ENCODE results near the gene CD300LD.

The CD300LD gene

DNA sequence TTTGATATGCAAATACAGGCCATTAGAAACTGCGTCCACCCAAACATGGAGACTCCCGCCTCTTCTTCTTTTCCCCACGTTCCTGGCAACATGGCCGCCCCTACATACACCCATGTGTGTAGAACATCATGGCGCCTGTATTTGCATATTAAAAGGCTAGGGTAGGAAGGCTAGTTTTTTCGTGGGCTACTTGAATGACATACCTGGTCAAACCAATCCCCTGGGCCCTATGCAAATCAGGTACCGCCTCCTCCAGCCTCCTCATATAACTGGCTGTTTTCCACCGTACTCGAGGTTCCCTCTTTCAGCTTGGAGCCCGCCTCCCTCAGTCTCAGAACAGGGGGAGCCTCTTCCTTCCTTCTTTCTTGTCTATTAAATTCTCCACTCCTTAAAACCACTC, 60.0 kb downstream of the CD300LD start:
- no peak overlapping the region for H3K4me3 ChIP-seq (ENCODE audit: low read depth, low read length)
- in situ Hi-C loops (cut with HindIII; ENCODE audit: low sequenced_read_pairs), result no loop called here
- no peak for DNase-seq (ENCODE audit: low read depth, low spot score)
- TF ChIP-seq, protein P1, sequence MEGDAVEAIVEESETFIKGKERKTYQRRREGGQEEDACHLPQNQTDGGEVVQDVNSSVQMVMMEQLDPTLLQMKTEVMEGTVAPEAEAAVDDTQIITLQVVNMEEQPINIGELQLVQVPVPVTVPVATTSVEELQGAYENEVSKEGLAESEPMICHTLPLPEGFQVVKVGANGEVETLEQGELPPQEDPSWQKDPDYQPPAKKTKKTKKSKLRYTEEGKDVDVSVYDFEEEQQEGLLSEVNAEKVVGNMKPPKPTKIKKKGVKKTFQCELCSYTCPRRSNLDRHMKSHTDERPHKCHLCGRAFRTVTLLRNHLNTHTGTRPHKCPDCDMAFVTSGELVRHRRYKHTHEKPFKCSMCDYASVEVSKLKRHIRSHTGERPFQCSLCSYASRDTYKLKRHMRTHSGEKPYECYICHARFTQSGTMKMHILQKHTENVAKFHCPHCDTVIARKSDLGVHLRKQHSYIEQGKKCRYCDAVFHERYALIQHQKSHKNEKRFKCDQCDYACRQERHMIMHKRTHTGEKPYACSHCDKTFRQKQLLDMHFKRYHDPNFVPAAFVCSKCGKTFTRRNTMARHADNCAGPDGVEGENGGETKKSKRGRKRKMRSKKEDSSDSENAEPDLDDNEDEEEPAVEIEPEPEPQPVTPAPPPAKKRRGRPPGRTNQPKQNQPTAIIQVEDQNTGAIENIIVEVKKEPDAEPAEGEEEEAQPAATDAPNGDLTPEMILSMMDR (IDR thresholded peaks at IDR 0.05; ENCODE audit: low read depth, low read length), result no peak

DNA sequence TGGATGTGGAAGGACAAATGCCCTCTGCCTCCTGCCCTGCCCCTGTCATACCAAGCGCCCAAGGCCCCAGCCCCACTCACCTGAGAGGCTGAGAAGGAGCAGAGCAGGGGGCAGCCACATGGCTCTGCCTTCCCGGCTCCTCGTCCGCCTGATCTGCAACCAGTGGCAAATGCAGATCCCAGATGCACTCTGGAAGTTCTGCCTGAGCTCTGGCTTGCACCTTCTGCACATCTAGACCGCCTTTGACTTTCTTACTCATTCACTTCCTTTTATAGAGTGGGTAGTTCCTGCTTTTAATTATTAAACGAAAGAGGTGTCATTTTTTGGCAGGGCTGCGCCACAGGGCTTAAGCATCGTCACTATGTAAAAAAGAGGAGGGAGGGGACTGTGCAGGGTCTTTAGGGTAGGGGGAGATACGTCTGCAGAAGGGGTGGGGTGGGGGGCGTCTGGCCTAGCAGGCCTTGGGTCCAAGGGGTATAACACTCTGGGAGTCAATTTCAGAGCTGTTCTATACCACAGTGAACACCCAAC, 60.8 kb downstream of the CD300LD start, which contains the start of gene CD300LB:
CD300LB (minus strand) TSS at position 245 of the 531 bp plus-strand sequence; CDS start at position 120, 125 bp downstream.
- no peak for DNase-seq (ENCODE audit: low read depth, low spot score)
- no peak within 1 kb of the TSS for H3K4me3 ChIP-seq (ENCODE audit: low read depth, low read length)
- in situ Hi-C loops (cut with HindIII; ENCODE audit: low sequenced_read_pairs), result no loop called here
- TF ChIP-seq, protein P1 (IDR thresholded peaks at IDR 0.05; ENCODE audit: low read depth, low read length), result no peak

GRCh38 chr17:74530831-74531150, 61.3 kb downstream of the CD300LD start:
- TF ChIP-seq, protein P1 (IDR thresholded peaks at IDR 0.05; ENCODE audit: low read depth, low read length), result no peak
- in situ Hi-C loops (cut with HindIII; ENCODE audit: low sequenced_read_pairs), result no loop called here
- no peak overlapping the region for H3K4me3 ChIP-seq (ENCODE audit: low read depth, low read length)
- DNase-seq (ENCODE audit: low read depth, low spot score), result no peak
